GM06990 (cell line): ENCODE data around the gene NCF4.

ENCODE experiments used
- DNase-seq: peaks from one replicate; pipeline ENCODE4 v3.0.0-alpha.2; 2011; ENCODE audit not compliant: insufficient read length; ENCODE audit errors: extremely low read depth
- H3K27me3 ChIP-seq: replicated peaks from 2 replicates; pipeline ENCODE4 v1.6.0; 2011; ENCODE audit warnings: low read length; ENCODE audit not compliant: control insufficient read depth, insufficient read depth
- H3K36me3 ChIP-seq: 2 replicates; pipeline ENCODE4 v1.5.1; 2011; ENCODE audit warnings: low read length; ENCODE audit not compliant: control insufficient read depth, insufficient read depth
- H3K4me3 ChIP-seq: replicated peaks from 2 replicates; pipeline ENCODE4 v1.5.1; 2011; ENCODE audit warnings: low read depth, mild to moderate bottlenecking, control low read depth, low read length
- TF ChIP-seq, protein P1 (sequence below): IDR thresholded peaks from 2 replicates; pipeline ENCODE4 v1.5.1; 2011; ENCODE audit warnings: low read length, control low read depth, mild to moderate bottlenecking, inconsistent platforms; ENCODE audit not compliant: insufficient read depth, poor library complexity, severe bottlenecking

NCF4 gene

DNA sequence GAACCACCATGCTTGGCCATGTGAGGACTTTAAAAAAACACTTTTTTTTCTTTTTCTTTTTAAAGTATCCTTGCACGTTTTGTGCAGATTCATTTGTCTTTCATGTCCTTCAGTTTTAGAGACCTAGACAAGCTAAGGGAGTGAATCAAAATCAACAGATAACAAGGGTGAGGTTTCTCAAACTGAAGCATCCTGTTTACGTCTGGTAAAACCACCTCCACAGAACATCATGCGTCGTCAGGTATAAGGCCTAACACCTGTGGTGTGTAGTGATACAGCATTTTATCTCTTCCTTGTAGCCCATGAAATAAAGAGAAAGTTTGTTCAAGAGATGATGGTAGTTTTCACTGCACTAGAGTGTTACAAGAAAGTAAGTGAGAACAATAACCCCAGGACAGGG, 26.4 kb downstream of the NCF4 start:
- Histone ChIP-seq H3K4me3 (no peak overlapping the region), H3K36me3 (no peaks in the 10 kb centered on the region), H3K27me3 (no peaks in the 10 kb centered on the region)
- TF ChIP-seq, protein P1, sequence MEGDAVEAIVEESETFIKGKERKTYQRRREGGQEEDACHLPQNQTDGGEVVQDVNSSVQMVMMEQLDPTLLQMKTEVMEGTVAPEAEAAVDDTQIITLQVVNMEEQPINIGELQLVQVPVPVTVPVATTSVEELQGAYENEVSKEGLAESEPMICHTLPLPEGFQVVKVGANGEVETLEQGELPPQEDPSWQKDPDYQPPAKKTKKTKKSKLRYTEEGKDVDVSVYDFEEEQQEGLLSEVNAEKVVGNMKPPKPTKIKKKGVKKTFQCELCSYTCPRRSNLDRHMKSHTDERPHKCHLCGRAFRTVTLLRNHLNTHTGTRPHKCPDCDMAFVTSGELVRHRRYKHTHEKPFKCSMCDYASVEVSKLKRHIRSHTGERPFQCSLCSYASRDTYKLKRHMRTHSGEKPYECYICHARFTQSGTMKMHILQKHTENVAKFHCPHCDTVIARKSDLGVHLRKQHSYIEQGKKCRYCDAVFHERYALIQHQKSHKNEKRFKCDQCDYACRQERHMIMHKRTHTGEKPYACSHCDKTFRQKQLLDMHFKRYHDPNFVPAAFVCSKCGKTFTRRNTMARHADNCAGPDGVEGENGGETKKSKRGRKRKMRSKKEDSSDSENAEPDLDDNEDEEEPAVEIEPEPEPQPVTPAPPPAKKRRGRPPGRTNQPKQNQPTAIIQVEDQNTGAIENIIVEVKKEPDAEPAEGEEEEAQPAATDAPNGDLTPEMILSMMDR = no peak
- DNase-seq = no peak

DNA sequence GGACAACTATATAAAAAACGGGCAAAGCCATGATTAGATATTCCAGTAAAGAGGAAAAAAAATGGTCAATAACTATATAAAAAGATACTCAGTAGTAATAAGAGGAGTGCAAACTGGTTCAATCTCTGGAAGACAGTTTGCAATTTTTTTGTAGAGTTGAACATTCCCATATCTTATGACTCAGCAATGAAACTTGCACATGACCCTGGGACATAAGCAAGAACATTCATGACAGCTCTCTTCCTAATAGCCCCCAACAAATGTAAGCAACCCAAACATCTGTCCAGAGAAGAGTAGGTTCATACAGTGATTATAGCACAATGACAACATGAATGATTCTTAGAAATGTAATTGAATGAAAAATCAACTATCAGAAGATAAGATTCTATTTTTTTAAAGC, 30.8 kb downstream of the NCF4 start:
- H3K36me3 ChIP-seq = no peaks in the 10 kb centered on the region
- TF ChIP-seq, protein P1 = no peak
- DNase-seq = no peak
- no peak overlapping the region for H3K4me3 ChIP-seq
- no peaks in the 10 kb centered on the region; the same call in 1 of the 2 replicates for H3K27me3 ChIP-seq

DNA sequence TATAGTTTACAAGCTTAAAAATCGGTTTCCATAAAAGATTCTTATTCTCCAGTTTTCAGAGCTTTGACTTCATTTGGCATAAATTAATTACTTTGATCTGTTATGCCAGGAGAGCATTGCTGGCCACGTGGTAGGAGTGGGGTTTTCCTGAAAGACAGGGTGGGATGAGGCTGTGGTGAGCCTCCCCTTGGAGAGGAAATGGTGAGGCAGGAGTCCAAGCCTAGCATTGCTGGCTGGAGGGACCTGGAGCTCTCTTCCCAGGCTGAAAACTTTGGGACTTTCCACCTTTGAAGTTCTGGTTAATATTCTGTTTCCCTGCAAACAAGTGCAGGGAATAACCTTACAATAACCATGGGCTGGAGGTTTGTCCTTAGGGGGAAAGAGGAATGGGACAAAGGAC, 31.5 kb downstream of the NCF4 start:
- H3K4me3 ChIP-seq = no peak overlapping the region
- no peaks in the 10 kb centered on the region; the same call in 1 of the 2 replicates for H3K27me3 ChIP-seq
- no peak for DNase-seq
- H3K36me3 ChIP-seq = no peaks in the 10 kb centered on the region
- TF ChIP-seq, protein P1 = no peak

DNA sequence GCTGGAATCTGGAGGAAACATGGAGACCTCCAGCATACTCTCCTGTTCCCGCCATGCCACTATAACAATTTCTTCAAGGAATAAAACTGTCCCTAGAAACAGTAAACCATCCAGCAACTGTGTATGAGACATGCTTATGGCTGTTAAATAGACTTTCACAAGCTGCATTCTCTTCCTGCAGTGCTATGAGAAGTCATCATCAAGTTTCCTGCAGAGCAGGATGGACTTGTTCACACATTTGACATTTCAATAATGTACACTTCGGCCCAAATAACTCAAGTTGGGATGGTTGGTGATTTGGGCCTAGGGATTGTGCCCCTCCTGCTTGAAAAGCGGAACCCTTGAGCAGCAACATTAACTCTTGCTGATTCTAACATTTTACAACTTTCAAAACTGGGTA, 32.5 kb downstream of the NCF4 start:
- Histone ChIP-seq H3K27me3 (no peaks in the 10 kb centered on the region; the same call in 1 of the 2 replicates), H3K4me3 (no peak overlapping the region), H3K36me3 (no peaks in the 10 kb centered on the region)
- DNase-seq = no peak
- TF ChIP-seq, protein P1 = no peak

DNA sequence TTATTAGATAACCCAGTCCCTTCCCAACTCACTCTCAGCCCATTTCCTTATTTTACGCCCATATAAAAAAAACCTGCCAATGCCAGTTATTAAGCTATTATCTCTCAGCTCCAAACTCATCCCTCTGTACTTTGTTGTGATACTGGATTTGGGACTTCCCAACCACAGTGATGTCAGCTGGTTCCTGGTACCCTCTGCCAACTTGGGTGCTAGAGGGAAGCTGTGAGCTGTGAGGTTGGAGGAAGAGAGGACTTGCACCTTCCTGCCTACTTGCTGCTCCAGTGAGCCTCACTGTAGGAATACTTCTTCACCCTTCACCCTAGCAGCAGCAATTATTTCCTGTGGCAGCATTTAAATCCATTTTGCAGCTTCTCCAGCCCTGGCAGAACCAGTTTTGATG, 33.5 kb downstream of the NCF4 start:
- Histone ChIP-seq H3K36me3 (no peaks in the 10 kb centered on the region), H3K27me3 (no peaks in the 10 kb centered on the region; the same call in 1 of the 2 replicates), H3K4me3 (no peak overlapping the region)
- DNase-seq = no peak
- TF ChIP-seq, protein P1 = no peak

DNA sequence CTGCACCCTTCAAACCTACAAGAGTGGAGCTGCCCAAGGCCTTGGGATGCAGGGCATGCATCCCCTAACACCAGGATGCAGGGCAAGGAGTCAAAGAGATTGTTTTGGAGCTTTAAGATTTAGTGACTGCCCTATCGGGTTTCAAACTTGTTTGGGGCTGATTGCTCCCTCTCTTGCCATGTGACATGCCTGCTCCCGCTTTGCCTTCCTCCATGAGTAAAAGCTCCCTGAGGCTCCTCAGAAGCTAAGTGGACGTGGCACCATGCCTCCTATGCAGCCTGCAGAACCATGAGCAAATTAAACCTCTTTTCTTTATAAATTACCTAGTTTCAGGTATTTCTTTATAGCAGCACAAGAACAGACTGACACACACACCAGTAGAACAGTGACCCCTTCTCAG, 36.8 kb downstream of the NCF4 start:
- Histone ChIP-seq H3K36me3 (no peaks in the 10 kb centered on the region), H3K4me3 (no peak overlapping the region), H3K27me3 (no peaks in the 10 kb centered on the region; the same call in 1 of the 2 replicates)
- no peak for DNase-seq
- TF ChIP-seq, protein P1 = no peak
